Pancreas (tissue), 10 donors: ENCODE measurements around the gene CEMIP. TPM values are rescaled to one million over a fixed set of nuclear protein-coding genes. Genes with fewer than 3 reads are reported as not detected.

ENCODE experiments used
- ATAC-seq, 4 donors: fragments of 200-7000 bp; cut with Tn5 transposase; one replicate each; pipeline versions ENCODE4 v1.8.0 to v1.9.1; 2020; ENCODE audit warnings: mild to moderate bottlenecking in 4 of 4, moderate library complexity in 4 of 4
- DNase-seq, 6 donors: peaks; one replicate each; pipeline ENCODE4 v3.0.0-alpha.2; 2020
- FAIRE-seq: peaks from 2 replicates; lab custom pipeline; 2012; peaks lifted over from hg19 to GRCh38; lab: Jason Lieb, UNC
- H3K27ac ChIP-seq, 4 donors: fragments of 200-600 bp; sonication (generic); 1 replicate in 3 of 4; 2 replicates in 1 of 4; pipeline versions ENCODE4 v1.5.0 to v1.8.0; 2020
- H3K27me3 ChIP-seq, 4 donors: fragments of 200-600 bp; one replicate each; pipeline ENCODE4 v1.8.0; 2021
- H3K36me3 ChIP-seq, 3 donors: fragments of 200-600 bp; sonication (generic) in 1 of 3; one replicate each; pipeline versions ENCODE4 v1.5.0 to v1.8.0; 2020 to 2021
- H3K4me1 ChIP-seq, 3 donors: fragments of 200-600 bp; one replicate each; pipeline ENCODE4 v1.8.0; 2021
- H3K4me3 ChIP-seq, 4 donors: fragments of 200-600 bp; sonication (generic) in 2 of 4; one replicate each; pipeline versions ENCODE4 v1.5.0 to v1.8.0; 2020 to 2021
- H3K9me3 ChIP-seq, 4 donors: fragments of 200-600 bp; one replicate each; pipeline ENCODE4 v1.8.0; 2021
- CTCF ChIP-seq, 4 donors: fragments of 200-600 bp; sonication (generic) in 3 of 4; IDR thresholded peaks; one replicate each; pipeline versions ENCODE4 v1.5.0 to v1.8.0; 2021; ENCODE audit warnings: antibody characterized with exemption in 4 of 4
- WGBS, 2 donors: extraction: QIAGEN DNeasy Blood & Tissue Kit; methylation state at CpG; one replicate each; pipeline ENCODE4 v1.1.7; 2013; 5-methylcytosine and 5-hydroxymethylcytosine counted together
- intact Hi-C, 3 donors: fragments of 100-400 bp; cut with DNase I; formaldehyde crosslinking; loops; one replicate each; pipeline versions ENCODE4 v1.11.1 to v1.14.2; 2022
- polyA plus RNA-seq, 2 donors: library from polyadenylated mRNA; stranded (reverse); fragments of 200-250 nt; gene quantifications; one replicate each; pipeline ENCODE4 v1.2.3, GENCODE V29; 2013
- total RNA-seq, 6 donors: library from RNA; stranded (reverse); fragmentation: NEBNext Ultra II Directional in 4 of 6; extraction: Animal tissue kit (Norgen Biotek cat#: 25700) in 4 of 6; gene quantifications; one replicate each; pipeline versions ENCODE4 v1.2.1 to v1.2.4, GENCODE V29; 2021 to 2023
- donor health status: healthy with polysubstance abuse.
- donor health status: DM: no; HTN: no; CAD: no; lungs with moderate emphysema.
- donor health status: DM: no; HTN: no; CAD: no.
- donor health status: control.
- donor health status: control.
- donor health status: Bipolar disorder and iron deficiency.
- donor health status: DM: yes; HTN: yes; CAD: no.
- donor health status: DM: no; HTN: no; CAD: no.
- donor health status: DM: no; HTN: no; CAD: no.
- donor health status: DM: yes; HTN: yes; CAD: no.

CEMIP gene
- total and polyA plus RNA-seq, 8 donors = 0.07 to 0.41 (median 0.12) TPM; not detected in 1

- Histone ChIP-seq H3K4me1 (no peaks in the 10 kb centered on the region), H3K4me3 (no peak overlapping the region), H3K27ac (no peak overlapping the region), H3K36me3 (no peaks in the 10 kb centered on the region), H3K27me3 (no peaks in the 10 kb centered on the region), H3K9me3 (no peaks in the 10 kb centered on the region)
- intact Hi-C loops = no loop called here
- 78 to 80% methylated on average over 22 of the region's 22 CpGs for WGBS, 2 donors
- no peak for ATAC-seq
- no peak for DNase-seq
- no peak for FAIRE-seq
- no peak for TF ChIP-seq CTCF (IDR thresholded peaks at IDR 0.05)
These were observed 61.3 kb downstream of the CEMIP start for GRCh38 chr15:80840182-80841130.

GRCh38 chr15:80841541-80841940 is 62.4 kb downstream of the CEMIP start:
- FAIRE-seq = no peak
- WGBS, 2 donors = 73 to 75% methylated on average over 5 of the region's 5 CpGs
- no peaks in the 10 kb centered on the region for H3K4me1 ChIP-seq
- no peaks in the 10 kb centered on the region for H3K9me3 ChIP-seq
- no peak for DNase-seq
- no peak for ATAC-seq
- H3K4me3 ChIP-seq = no peak overlapping the region
- no peaks in the 10 kb centered on the region for H3K36me3 ChIP-seq
- no peak for TF ChIP-seq CTCF (IDR thresholded peaks at IDR 0.05)
- H3K27ac ChIP-seq = no peak overlapping the region
- intact Hi-C loops = no loop called here
- H3K27me3 ChIP-seq = no peaks in the 10 kb centered on the region

- no peaks in the 10 kb centered on the region for H3K27me3 ChIP-seq
- intact Hi-C loops = no loop called here
- DNase-seq = no peak
- TF ChIP-seq CTCF (IDR thresholded peaks at IDR 0.05) = no peak
- no peak overlapping the region for H3K27ac ChIP-seq
- peak in 1 of 4 donors; percentile 30 for ATAC-seq
- H3K4me3 ChIP-seq = no peak overlapping the region
- FAIRE-seq = no peak
- no peaks in the 10 kb centered on the region for H3K4me1 ChIP-seq
- H3K9me3 ChIP-seq = no peaks in the 10 kb centered on the region
- no peaks in the 10 kb centered on the region for H3K36me3 ChIP-seq
- WGBS, 2 donors = 58 to 62% methylated on average over 11 of the region's 11 CpGs
These were observed 65.0 kb downstream of the CEMIP start for GRCh38 chr15:80844011-80844732.

GRCh38 chr15:80846031-80846815 is 67.1 kb downstream of the CEMIP start:
- WGBS, 2 donors = 64 to 67% methylated on average over 11 of the region's 11 CpGs
- no peak for ATAC-seq
- no peak overlapping the region for H3K27ac ChIP-seq
- H3K4me3 ChIP-seq = no peak overlapping the region
- H3K4me1 ChIP-seq = no peaks in the 10 kb centered on the region
- H3K9me3 ChIP-seq = no peaks in the 10 kb centered on the region
- DNase-seq = peak in 1 of 6 donors; percentile 26
- no peaks in the 10 kb centered on the region for H3K27me3 ChIP-seq
- no peak for FAIRE-seq
- H3K36me3 ChIP-seq = no peaks in the 10 kb centered on the region
- no peak for TF ChIP-seq CTCF (IDR thresholded peaks at IDR 0.05)
- intact Hi-C loops = no loop called here
